GM12875 (cell line): Measurements from ENCODE around the gene FOXL1.

Experiments
- H3K4me3 ChIP-seq: one replicate; pipeline ENCODE4 v1.5.1; 2011; ENCODE audit warnings: low read depth, low read length, control low read depth
- CTCF ChIP-seq: IDR thresholded peaks from 2 replicates; pipeline ENCODE4 v1.5.1; 2011; ENCODE audit warnings: low read depth, mild to moderate bottlenecking, control low read depth, inconsistent platforms, low read length, moderate library complexity, borderline replicate concordance; ENCODE audit not compliant: insufficient read depth

Gene FOXL1

GRCh38 chr16:86578611-86579267 is 390 bp downstream of the FOXL1 start:
- H3K4me3 ChIP-seq = no peak overlapping the region
- TF ChIP-seq CTCF = no peak

- H3K4me3 ChIP-seq = no peak overlapping the region
- TF ChIP-seq CTCF = no peak
Observed at GRCh38 chr16:86579268-86580062, 1.1 kb downstream of the FOXL1 start.

GRCh38 chr16:86580063-86580790 is 1.9 kb downstream of the FOXL1 start:
- no peak overlapping the region for H3K4me3 ChIP-seq

GRCh38 chr16:86580791-86581170 is 2.4 kb downstream of the FOXL1 start:
- TF ChIP-seq CTCF = no peak
- H3K4me3 ChIP-seq = no peak overlapping the region

More at GRCh38 chr16:86580063-86580790, 1.9 kb downstream of the FOXL1 start:
- no peak for TF ChIP-seq CTCF

- no peak for TF ChIP-seq CTCF
- H3K4me3 ChIP-seq = no peak overlapping the region
Observed at GRCh38 chr16:86581458-86581857, 3.1 kb downstream of the FOXL1 start.

GRCh38 chr16:86584071-86584685 is 5.8 kb downstream of the FOXL1 start:
- H3K4me3 ChIP-seq = no peak overlapping the region
- no peak for TF ChIP-seq CTCF
